Measurements from ENCODE around the gene RAB31.
A peak's percentile ranks its signal among the peaks of the same experiment; 100 is the strongest.

Gene RAB31

GRCh38 chr18:9796935-9797549 is 88.9 kb downstream of the RAB31 start:
- DNase-seq, result peak; percentile 59

- DNase-seq, result no peak
These were observed 94.3 kb downstream of the RAB31 start for GRCh38 chr18:9802175-9803062.

GRCh38 chr18:9803063-9803697 is 95.1 kb downstream of the RAB31 start:
- DNase-seq, result no peak

- DNase-seq, result peak; percentile 75
These were observed 95.8 kb downstream of the RAB31 start for GRCh38 chr18:9803698-9804516.

GRCh38 chr18:9804517-9805104 is 96.5 kb downstream of the RAB31 start:
- peak; percentile 90 for DNase-seq

- peak; percentile 26 for DNase-seq
These were observed 98.8 kb downstream of the RAB31 start for GRCh38 chr18:9806905-9807304.

- DNase-seq, result no peak
These were observed 100.5 kb downstream of the RAB31 start for GRCh38 chr18:9808295-9809241.

- DNase-seq, result no peak
These were observed 101.6 kb downstream of the RAB31 start for GRCh38 chr18:9809697-9810096.

GRCh38 chr18:9810299-9810698 is 102.2 kb downstream of the RAB31 start:
- DNase-seq, result no peak

- no peak for DNase-seq
These were observed 103.0 kb downstream of the RAB31 start for GRCh38 chr18:9810994-9811705.

GRCh38 chr18:9811978-9812377 is 103.9 kb downstream of the RAB31 start:
- DNase-seq, result no peak

GRCh38 chr18:9814431-9814830 is 106.3 kb downstream of the RAB31 start:
- DNase-seq, result peak; percentile 96

GRCh38 chr18:9817286-9817685 is 109.2 kb downstream of the RAB31 start:
- no peak for DNase-seq

- no peak for DNase-seq
These were observed 109.8 kb downstream of the RAB31 start for GRCh38 chr18:9817725-9818422.

GRCh38 chr18:9818423-9818734 is 110.3 kb downstream of the RAB31 start:
- DNase-seq, result no peak

GRCh38 chr18:9820127-9820526 is 112.0 kb downstream of the RAB31 start:
- no peak for DNase-seq

GRCh38 chr18:9820719-9821118 is 112.6 kb downstream of the RAB31 start:
- no peak for DNase-seq

GRCh38 chr18:9822587-9823185 is 114.6 kb downstream of the RAB31 start:
- DNase-seq, result no peak

GRCh38 chr18:9823805-9824473 is 115.8 kb downstream of the RAB31 start:
- DNase-seq, result no peak
